T-helper 17 cell (primary cell): Measurements from ENCODE around the gene TRERF1. TPM values are rescaled to one million over a fixed set of nuclear protein-coding genes. Genes with fewer than 3 reads are reported as not detected.
"Not testable (repeated sequence)": the region's sequence is repeated elsewhere in the genome, so short reads cannot be mapped to it uniquely, and the experiment has no call there.

Source experiments
- ATAC-seq: fragments of 150-1000 bp; cut with Tn5 transposase; 2 replicates; pipeline ENCODE4 v1.10.0; 2021; ENCODE audit warnings: mild to moderate bottlenecking, moderate library complexity
- DNase-seq, 3 donors: peaks; one replicate each; pipeline versions ENCODE4 v3.0.0 to v3.0.0-alpha.2; 2020 to 2021
- H3K9me3 ChIP-seq: one replicate; pipeline ENCODE4 v1.7.0; 2013; ENCODE audit warnings: low read length, mild to moderate bottlenecking; ENCODE audit not compliant: control insufficient read depth, poor library complexity, severe bottlenecking
- H3K27ac Mint-ChIP-seq: one replicate; pipeline ENCODE4 v1.8.0; 2022; ENCODE audit warnings: mild to moderate bottlenecking, moderate library complexity, mixed read lengths
- H3K27me3 Mint-ChIP-seq: one replicate; pipeline ENCODE4 v1.8.0; 2022; ENCODE audit warnings: mixed read lengths
- H3K36me3 Mint-ChIP-seq: one replicate; pipeline ENCODE4 v1.8.0; 2022; ENCODE audit warnings: low read depth, mixed read lengths
- H3K4me1 Mint-ChIP-seq: one replicate; pipeline ENCODE4 v1.8.0; 2022; ENCODE audit warnings: mild to moderate bottlenecking, mixed read lengths
- H3K4me3 Mint-ChIP-seq: one replicate; pipeline ENCODE4 v1.8.0; 2022; ENCODE audit warnings: mild to moderate bottlenecking, moderate library complexity, mixed read lengths
- total RNA-seq, 4 donors: library from RNA in 2 of 4; stranded (reverse) in 2 of 4; gene quantifications; one replicate each; pipeline ENCODE4 v1.2.3 and lab custom pipeline; 2022 to 2026

TRERF1 gene
- 10 to 100 TPM; 28.6 to 31.2 TPM for total RNA-seq
- total RNA-seq (lab: John Stamatoyannopoulos, UW) = 66.8 to 133 reads per million in 2 donors

GRCh38 chr6:42451333-42452170 lies at the start of gene TRERF1:
Gene TRERF1 (minus strand): TSS chr6:42451926. CDS start chr6:42269590, 182,336 bp downstream.
- peak; percentile 44 for ATAC-seq
- peaks cover 40% of the 10 kb centered on the region for H3K4me1 Mint-ChIP-seq
- DNase-seq = peak; percentile 22 to 47 (median 36)
- peak within 1 kb of the TSS; percentile 92 for H3K27ac Mint-ChIP-seq
- peaks cover 3% of the 10 kb centered on the region for H3K36me3 Mint-ChIP-seq
- H3K4me3 Mint-ChIP-seq = peak within 1 kb of the TSS; percentile 100
- H3K9me3 ChIP-seq = no peaks in the 10 kb centered on the region
- H3K27me3 Mint-ChIP-seq = no peaks in the 10 kb centered on the region

GRCh38 chr6:42498473-42499128 lies 46.9 kb upstream of the TRERF1 start:
- no peak for DNase-seq
- Mint-ChIP-seq H3K27ac (no peak overlapping the region), H3K36me3 (peaks cover 8% of the 10 kb centered on the region), H3K4me3 (no peak overlapping the region), H3K4me1 (peaks cover 3% of the 10 kb centered on the region), H3K27me3 (no peaks in the 10 kb centered on the region)
- H3K9me3 ChIP-seq = no peaks in the 10 kb centered on the region
- ATAC-seq = no peak

DNA sequence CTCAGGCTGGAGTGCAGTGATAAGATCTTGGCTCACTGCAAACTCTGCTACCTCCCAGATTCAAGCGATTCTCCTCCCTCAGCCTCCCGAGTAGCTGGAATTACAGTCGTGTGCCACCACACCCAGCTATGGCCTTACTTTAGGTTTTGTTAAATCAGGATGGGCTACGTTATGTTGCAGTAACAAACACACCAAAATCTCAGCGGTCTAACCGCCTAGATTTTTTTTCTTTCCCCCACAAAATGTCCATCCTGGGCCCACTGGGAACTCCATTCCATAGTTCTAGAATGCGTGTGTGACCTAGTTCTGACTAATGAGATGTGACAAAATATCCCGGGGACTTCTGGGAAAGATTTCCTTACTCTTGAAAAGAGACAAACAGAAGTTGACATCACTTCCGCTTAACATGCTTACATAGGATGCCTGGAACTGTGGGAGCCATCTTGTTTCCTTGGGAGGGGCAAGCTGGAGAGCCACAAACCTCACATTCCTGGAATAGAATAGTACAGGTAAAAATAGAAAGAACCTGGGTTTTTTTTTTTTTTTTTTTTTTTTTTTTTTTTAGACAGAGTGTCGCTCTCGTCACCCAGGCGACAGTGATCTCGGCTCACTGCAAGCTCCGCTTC lies 42.3 kb upstream of the TRERF1 start:
- no peak overlapping the region for H3K4me3 Mint-ChIP-seq
- H3K4me1 Mint-ChIP-seq = no peaks in the 10 kb centered on the region
- H3K36me3 Mint-ChIP-seq = no peaks in the 10 kb centered on the region
- H3K27ac Mint-ChIP-seq = no peak overlapping the region
- no peaks in the 10 kb centered on the region for H3K27me3 Mint-ChIP-seq
- no peak for DNase-seq
- ATAC-seq = no peak
- H3K9me3 ChIP-seq = no peaks in the 10 kb centered on the region

DNA sequence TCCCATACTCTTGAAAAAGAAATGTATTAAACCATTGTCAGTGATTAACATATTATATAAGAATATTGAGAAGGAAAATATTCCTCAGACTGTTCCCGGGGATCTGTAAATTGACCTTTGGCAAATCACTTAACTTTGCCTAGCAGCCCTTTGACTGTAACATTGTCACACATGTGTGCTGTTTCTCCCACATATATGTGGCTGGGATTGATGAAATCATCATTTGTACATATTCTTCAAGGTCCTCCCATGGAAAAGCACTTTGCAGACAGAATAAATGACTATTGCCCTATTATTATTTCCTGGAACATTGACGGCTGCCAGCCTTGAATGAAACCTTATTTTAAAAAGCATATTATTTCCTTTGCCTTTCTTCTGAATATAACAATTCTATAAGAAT lies 36.4 kb upstream of the TRERF1 start:
- Mint-ChIP-seq H3K36me3 (no peaks in the 10 kb centered on the region), H3K4me1 (no peaks in the 10 kb centered on the region), H3K27me3 (no peaks in the 10 kb centered on the region), H3K27ac (no peak overlapping the region), H3K4me3 (no peak overlapping the region)
- ATAC-seq (no peak), DNase-seq (no peak)
- H3K9me3 ChIP-seq = no peaks in the 10 kb centered on the region

GRCh38 chr6:42484261-42484660 lies 32.5 kb upstream of the TRERF1 start:
- Mint-ChIP-seq H3K4me1 (no peaks in the 10 kb centered on the region), H3K36me3 (no peaks in the 10 kb centered on the region), H3K27ac (no peak overlapping the region), H3K27me3 (no peaks in the 10 kb centered on the region), H3K4me3 (no peak overlapping the region)
- no peaks in the 10 kb centered on the region for H3K9me3 ChIP-seq
- ATAC-seq (no peak), DNase-seq (no peak)

DNA sequence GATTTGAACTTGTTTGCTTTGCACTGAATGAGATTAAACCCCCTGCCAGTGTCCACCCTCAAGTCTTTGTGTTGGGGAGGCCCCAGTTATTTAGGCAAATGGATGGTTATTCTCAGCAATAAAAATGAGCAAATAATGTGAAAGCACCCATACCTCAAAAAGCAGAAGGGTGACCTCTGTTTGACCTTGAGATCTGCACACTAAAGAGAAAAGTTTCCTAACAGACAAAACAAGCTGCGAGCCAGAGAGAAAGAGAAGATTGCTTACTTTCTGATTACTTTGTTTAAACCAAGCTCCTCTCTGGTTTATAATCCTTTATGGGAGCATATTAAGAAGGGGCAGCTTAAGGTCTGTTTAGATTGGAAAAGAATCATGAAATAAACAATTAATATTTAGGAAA lies 30.4 kb upstream of the TRERF1 start:
- H3K9me3 ChIP-seq = no peaks in the 10 kb centered on the region
- ATAC-seq = no peak
- no peak overlapping the region for H3K27ac Mint-ChIP-seq
- no peaks in the 10 kb centered on the region for H3K4me1 Mint-ChIP-seq
- DNase-seq = no peak
- no peaks in the 10 kb centered on the region for H3K36me3 Mint-ChIP-seq
- H3K4me3 Mint-ChIP-seq = no peak overlapping the region
- H3K27me3 Mint-ChIP-seq = no peaks in the 10 kb centered on the region

DNA sequence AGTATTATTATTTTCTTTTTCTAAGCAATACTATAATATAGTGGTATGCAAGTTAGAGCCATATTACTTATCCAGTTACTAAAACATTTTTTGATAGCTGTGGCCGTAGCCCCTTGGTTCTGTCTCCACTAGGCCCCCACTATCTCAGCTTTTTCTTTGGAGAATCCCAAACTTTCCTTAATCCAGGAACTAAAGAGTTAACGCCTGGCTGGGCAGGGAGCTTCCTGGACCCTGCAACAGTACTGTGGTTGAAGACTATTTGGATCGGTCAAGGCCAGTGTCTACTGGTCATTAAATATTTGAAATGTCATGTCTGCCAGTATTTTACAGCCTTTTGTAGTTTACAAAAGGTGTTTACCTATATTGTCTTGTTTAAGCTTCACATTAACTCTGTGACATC lies 20.0 kb upstream of the TRERF1 start:
- Mint-ChIP-seq H3K27me3 (no peaks in the 10 kb centered on the region), H3K4me1 (no peaks in the 10 kb centered on the region), H3K27ac (no peak overlapping the region), H3K4me3 (no peak overlapping the region), H3K36me3 (peaks cover 2% of the 10 kb centered on the region)
- H3K9me3 ChIP-seq = no peaks in the 10 kb centered on the region
- ATAC-seq (no peak), DNase-seq (no peak)

- ATAC-seq = no peak
- no peaks in the 10 kb centered on the region for H3K27me3 Mint-ChIP-seq
- no peak overlapping the region for H3K27ac Mint-ChIP-seq
Measured at GRCh38 chr6:42471142-42471541, 19.4 kb upstream of the TRERF1 start.

DNA sequence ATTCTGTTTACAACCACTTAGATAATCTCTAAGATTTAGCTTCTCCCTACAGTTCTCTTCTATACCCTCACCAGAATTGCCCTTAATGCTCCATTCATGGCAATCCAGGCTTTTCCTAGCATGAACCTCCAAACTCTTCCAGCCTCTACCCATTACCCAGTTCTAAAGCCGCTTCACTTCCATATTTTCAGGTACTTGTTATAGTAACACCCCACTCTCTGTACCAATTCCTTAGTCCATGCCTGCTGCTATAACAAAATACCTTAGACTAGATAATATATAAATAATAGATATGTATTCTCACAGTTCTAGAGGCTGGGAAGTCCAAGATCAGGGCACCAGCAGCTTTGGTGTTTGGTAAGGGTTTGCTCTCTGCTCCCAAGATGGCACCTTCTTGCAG lies 16.5 kb upstream of the TRERF1 start:
- H3K4me3 Mint-ChIP-seq = no peak overlapping the region
- ATAC-seq = no peak

More at GRCh38 chr6:42471142-42471541, 19.4 kb upstream of the TRERF1 start:
- H3K36me3 Mint-ChIP-seq = peaks cover 2% of the 10 kb centered on the region
- H3K4me1 Mint-ChIP-seq = no peaks in the 10 kb centered on the region
- no peak overlapping the region for H3K4me3 Mint-ChIP-seq
- no peaks in the 10 kb centered on the region for H3K9me3 ChIP-seq
- DNase-seq = no peak

GRCh38 chr6:42467651-42468050 lies 15.9 kb upstream of the TRERF1 start:
- no peak for DNase-seq
- no peak overlapping the region for H3K4me3 Mint-ChIP-seq
- ATAC-seq = no peak
- H3K4me1 Mint-ChIP-seq = peaks cover 3% of the 10 kb centered on the region
- H3K36me3 Mint-ChIP-seq = peaks cover 2% of the 10 kb centered on the region
- H3K27ac Mint-ChIP-seq = no peak overlapping the region
- no peaks in the 10 kb centered on the region for H3K27me3 Mint-ChIP-seq
- no peaks in the 10 kb centered on the region for H3K9me3 ChIP-seq

More for the DNA sequence above, 16.5 kb upstream of the TRERF1 start:
- Mint-ChIP-seq H3K27me3 (no peaks in the 10 kb centered on the region), H3K36me3 (peaks cover 2% of the 10 kb centered on the region), H3K27ac (no peak overlapping the region), H3K4me1 (peaks cover 3% of the 10 kb centered on the region)
- no peaks in the 10 kb centered on the region for H3K9me3 ChIP-seq
- no peak for DNase-seq

GRCh38 chr6:42466470-42466869 lies 14.7 kb upstream of the TRERF1 start:
- not testable (repeated sequence) for ATAC-seq, H3K4me3 Mint-ChIP-seq, H3K4me1 Mint-ChIP-seq, H3K9me3 ChIP-seq, DNase-seq, H3K27me3 Mint-ChIP-seq, H3K36me3 Mint-ChIP-seq, H3K27ac Mint-ChIP-seq

DNA sequence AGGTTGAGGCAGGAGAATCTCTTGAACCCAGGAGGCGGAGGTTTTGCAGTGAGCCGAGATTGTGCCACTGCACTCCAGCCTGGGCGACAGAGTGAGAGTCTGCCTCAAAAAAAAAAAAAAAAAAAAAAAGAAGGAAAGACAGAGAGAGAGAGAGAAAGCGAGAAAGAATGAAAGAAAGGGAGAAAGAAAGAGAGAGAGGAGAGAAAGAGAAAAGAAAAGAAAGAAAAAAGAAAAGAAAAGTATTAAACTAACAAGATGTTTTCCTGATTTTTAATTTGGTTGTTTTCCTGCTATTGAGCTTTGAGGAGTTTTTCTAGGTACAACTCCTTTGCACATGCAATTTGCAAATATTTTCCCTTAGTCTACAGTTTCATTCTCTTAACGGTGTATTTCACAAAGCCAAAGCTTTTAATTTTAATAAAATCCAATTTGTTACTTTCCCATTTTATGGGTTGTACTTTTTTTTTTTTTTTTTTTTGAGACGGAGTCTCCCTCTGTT lies 10.8 kb upstream of the TRERF1 start:
- no peaks in the 10 kb centered on the region for H3K27me3 Mint-ChIP-seq
- no peaks in the 10 kb centered on the region for H3K36me3 Mint-ChIP-seq
- DNase-seq (no peak), ATAC-seq (no peak)
- no peak overlapping the region for H3K4me3 Mint-ChIP-seq
- no peak overlapping the region for H3K27ac Mint-ChIP-seq
- no peaks in the 10 kb centered on the region for H3K9me3 ChIP-seq
- peaks cover 3% of the 10 kb centered on the region for H3K4me1 Mint-ChIP-seq

DNA sequence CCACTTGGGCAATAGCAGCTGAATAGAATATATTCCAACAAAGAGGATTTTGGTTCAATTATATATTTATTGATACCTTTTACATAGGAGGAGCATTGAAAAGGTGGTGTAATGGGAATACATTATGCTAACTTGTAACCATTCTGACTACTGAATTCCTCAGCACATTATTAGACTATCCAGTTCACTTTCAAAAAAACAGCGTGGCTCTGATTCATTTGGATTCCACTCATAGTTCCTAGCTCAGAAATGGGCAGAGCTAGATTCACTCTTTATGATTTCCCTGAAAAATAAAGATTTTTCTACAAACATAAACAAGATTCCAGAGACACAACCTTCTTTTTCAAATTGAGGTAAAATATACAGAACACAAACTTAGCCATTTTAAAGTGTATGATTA lies 9.2 kb upstream of the TRERF1 start:
- no peak for ATAC-seq
- no peak overlapping the region for H3K4me3 Mint-ChIP-seq

More for the DNA sequence above, 9.2 kb upstream of the TRERF1 start:
- no peak for DNase-seq
- peaks cover 3% of the 10 kb centered on the region for H3K4me1 Mint-ChIP-seq
- H3K9me3 ChIP-seq = no peaks in the 10 kb centered on the region
- no peaks in the 10 kb centered on the region for H3K36me3 Mint-ChIP-seq
- no peak overlapping the region for H3K27ac Mint-ChIP-seq
- H3K27me3 Mint-ChIP-seq = no peaks in the 10 kb centered on the region
